Stimulated activated CD8-positive, alpha-beta memory T cell treated with anti-CD3 and anti-CD28 coated beads, Interleukin-7, amount 100 ng/mL, for 4 hours (primary cell): ENCODE measurements around the gene C20orf202.
"Not testable (repeated sequence)": the region's sequence is repeated elsewhere in the genome, so short reads cannot be mapped to it uniquely, and the experiment has no call there.

ENCODE experiments used
- DNase-seq, 2 donors: peaks; one replicate each; pipeline ENCODE4 v3.0.0-alpha.2; 2020; ENCODE audit warnings: low read depth in 2 of 2

C20orf202 gene

DNA sequence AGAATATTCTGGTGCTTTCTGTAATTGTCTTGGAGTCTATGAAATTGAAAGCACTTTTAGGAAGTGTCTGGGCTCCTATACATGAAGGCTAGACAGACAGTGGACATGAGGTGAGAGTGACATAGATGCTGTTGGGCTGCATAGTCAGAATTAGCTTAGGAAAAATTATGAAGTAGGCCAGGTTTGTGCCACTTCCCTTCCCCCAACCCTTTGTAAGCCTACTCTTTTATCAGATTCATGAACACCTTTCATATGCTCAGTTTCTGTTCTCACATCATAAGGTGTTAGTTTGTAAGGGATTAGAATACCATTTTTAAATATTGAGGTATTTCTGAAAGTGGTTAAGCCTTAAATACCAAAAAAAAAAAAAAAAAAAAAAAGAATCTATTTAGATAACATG, 44.4 kb downstream of the C20orf202 start:
- DNase-seq = no peak

DNA sequence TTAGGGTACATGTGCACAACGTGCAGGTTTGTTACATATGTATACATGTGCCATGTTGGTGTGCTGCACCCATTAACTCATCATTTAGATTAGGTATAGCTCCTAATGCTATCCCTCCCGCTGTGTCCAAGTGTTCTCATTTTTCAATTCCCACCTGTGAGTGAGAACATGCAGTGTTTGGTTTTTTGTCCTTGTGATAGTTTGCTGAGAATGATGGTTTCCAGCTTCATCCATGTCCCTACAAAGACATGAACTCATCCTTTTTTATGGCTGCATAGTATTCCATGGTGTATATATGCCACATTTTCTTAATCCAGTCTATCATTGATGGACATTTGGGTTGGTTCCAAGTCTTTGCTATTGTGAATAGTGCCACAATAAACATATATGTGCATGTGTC, 47.0 kb downstream of the C20orf202 start:
- DNase-seq = not testable (repeated sequence)

DNA sequence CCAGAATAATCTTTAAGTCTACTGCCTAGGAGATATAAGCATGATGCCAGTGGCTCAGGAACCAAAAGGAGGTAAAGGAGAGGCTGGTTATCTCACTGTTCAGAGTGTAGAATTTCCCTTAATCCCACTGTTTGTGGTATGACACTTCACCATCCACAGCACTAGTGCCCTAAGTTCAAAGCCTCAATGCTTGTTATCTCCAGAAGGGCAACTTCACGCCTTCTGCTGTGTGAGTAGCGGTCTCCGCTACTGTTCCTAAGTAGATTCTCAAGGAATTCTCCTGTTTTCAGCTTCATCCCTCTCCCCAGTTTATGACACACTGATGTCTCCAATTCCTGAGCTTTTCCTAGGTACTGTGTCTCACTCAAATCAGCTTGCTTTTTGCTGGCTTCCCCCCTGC, 49.2 kb downstream of the C20orf202 start:
- no peak for DNase-seq

DNA sequence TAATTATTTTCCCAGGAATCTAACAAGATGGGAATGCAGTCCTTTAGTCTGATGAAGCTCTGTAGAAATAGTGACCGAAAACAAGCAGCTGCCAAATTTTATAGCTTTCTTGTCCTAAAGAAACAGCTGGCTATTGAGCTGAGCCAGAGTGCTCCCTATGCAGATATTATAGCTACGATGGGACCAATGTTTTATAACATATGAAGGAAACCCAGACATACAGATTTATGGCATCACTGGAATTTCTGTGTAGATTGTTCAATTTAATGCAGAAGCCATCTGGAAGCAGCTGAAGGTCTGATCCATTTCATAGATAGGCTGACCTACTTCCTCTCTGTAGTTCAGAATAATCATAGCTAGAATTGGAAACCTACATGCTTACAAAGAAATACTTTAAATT, 51.0 kb downstream of the C20orf202 start:
- DNase-seq = no peak

DNA sequence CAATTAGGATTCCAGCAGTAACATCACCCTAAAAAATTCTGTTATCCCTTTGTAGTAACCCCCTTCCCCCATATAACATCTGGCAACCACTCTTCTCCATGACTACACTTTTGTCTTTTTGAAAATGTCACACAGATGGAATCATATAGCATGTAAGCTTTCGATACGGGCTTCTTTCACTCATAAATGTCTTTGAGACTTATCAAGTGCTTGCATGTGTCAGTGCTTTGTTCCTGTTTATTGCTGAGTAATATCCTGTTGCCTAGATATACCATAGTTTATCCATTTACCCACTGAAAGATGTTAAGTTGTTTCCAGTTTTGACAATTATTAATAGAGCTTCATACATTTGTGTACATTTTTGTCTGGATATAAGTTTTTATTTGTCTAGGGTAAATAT, 52.4 kb downstream of the C20orf202 start:
- DNase-seq = no peak
